MCF 10A (cell line): ENCODE data around the gene PHACTR1. TPM values are rescaled to one million over a fixed set of nuclear protein-coding genes. Genes with fewer than 3 reads are reported as not detected.
A peak's percentile ranks its signal among the peaks of the same experiment; 100 is the strongest.

Experiments used
- BruUV-seq: library from RNA; stranded (reverse); fragments of 400-500 nt; replicated peaks from 2 replicates; lab custom pipeline; 2021; lab: Mats Ljungman, UMichigan
- CTCF ChIA-PET: fragments of 300-600 bp; sonication (Branson Sonifier 250); formaldehyde crosslinking; extraction: SDS; loops from one replicate; lab custom pipeline; 2021; ENCODE audit warnings: antibody characterized with exemption, inconsistent platforms; lab: Yijun Ruan, JAX
- POLR2A ChIA-PET: fragments of 300-600, 350-650 bp; sonication (Branson Sonifier 250); formaldehyde crosslinking; extraction: SDS; loops from one replicate; lab custom pipeline; 2020; ENCODE audit warnings: antibody characterized with exemption, inconsistent platforms; lab: Yijun Ruan, JAX
- DNase-seq: peaks from one replicate; pipeline ENCODE4 v3.0.0-alpha.2; 2018; ENCODE audit not compliant: unreplicated experiment
- H3K27ac Mint-ChIP-seq: one replicate; pipeline ENCODE4 v1.8.0; 2022; ENCODE audit warnings: mild to moderate bottlenecking, low read depth, mixed read lengths; ENCODE audit not compliant: unreplicated experiment
- H3K27me3 Mint-ChIP-seq: one replicate; pipeline ENCODE4 v1.8.0; 2022; ENCODE audit warnings: mixed read lengths; ENCODE audit not compliant: insufficient read depth, unreplicated experiment
- H3K36me3 Mint-ChIP-seq: one replicate; pipeline ENCODE4 v1.8.0; 2022; ENCODE audit warnings: mild to moderate bottlenecking, moderate library complexity, mixed read lengths; ENCODE audit not compliant: insufficient read depth, unreplicated experiment
- H3K4me1 Mint-ChIP-seq: one replicate; pipeline ENCODE4 v1.8.0; 2022; ENCODE audit warnings: mixed read lengths; ENCODE audit not compliant: insufficient read depth, unreplicated experiment
- H3K4me3 Mint-ChIP-seq: one replicate; pipeline ENCODE4 v1.8.0; 2022; ENCODE audit warnings: mild to moderate bottlenecking, moderate library complexity, mixed read lengths; ENCODE audit not compliant: unreplicated experiment
- H3K9me3 Mint-ChIP-seq: one replicate; pipeline ENCODE4 v1.8.0; 2022; ENCODE audit warnings: mixed read lengths; ENCODE audit not compliant: unreplicated experiment
- CTCF ChIP-seq: fragments of 200-600 bp; IDR thresholded peaks from one replicate; pipeline ENCODE4 v1.8.0; 2022; ENCODE audit warnings: antibody characterized with exemption, mild to moderate bottlenecking; ENCODE audit not compliant: unreplicated experiment
- intact Hi-C: fragments of 100-400 bp; cut with micrococcal nuclease; formaldehyde crosslinking; loops from 2 replicates; pipeline ENCODE4 v1.14.1; 2022
- total RNA-seq: library from RNA; stranded (reverse); gene quantifications from 2 replicates; pipeline ENCODE4 v1.2.3, GENCODE V29; 2022

PHACTR1 gene
- total RNA-seq, 1 experiment from 2014 or later: not detected

DNA sequence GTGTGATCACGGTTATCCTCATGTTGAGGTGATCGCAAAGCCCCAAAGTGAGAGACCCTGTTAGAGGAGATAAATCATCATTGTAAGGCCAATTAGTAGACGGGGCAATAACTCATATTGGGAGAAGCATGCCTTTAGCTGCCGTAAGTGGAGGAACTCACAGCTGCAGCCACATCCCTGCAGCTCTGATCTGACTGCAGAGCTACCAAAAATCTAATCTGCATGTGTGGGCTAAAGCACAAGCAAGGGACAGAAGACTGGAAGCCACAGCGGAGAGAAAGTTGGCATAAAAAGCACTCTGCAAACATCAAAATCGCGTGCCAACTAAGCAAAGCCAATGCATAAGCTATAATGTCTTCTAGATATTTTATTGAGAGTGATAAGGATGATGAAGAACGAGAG, 532.0 kb downstream of the PHACTR1 start:
- no peaks in the 10 kb centered on the region for H3K27me3 Mint-ChIP-seq
- peaks cover 19% of the 10 kb centered on the region for H3K4me1 Mint-ChIP-seq
- DNase-seq: no peak
- no peak for TF ChIP-seq CTCF
- CTCF ChIA-PET: interaction anchor here (1.1 to 1.5 kb wide), 3 partner anchors 12 to 80 kb away, joined by 3 to 4 read pairs (median 3); partner anchors contain the start of gene TBC1D7
- no TSS peak for BruUV-seq
- H3K4me3 Mint-ChIP-seq: no peak overlapping the region
- intact Hi-C loops: no loop called here
- POLR2A ChIA-PET: interaction anchor here (0.7 to 1.6 kb wide), 3 partner anchors 8 to 79 kb away, joined by 3 to 4 read pairs (median 3); no protein-coding TSS in a partner anchor
- peak overlapping the region; percentile 88 for H3K27ac Mint-ChIP-seq
- no peaks in the 10 kb centered on the region for H3K36me3 Mint-ChIP-seq
- H3K9me3 Mint-ChIP-seq: no peaks in the 10 kb centered on the region

DNA sequence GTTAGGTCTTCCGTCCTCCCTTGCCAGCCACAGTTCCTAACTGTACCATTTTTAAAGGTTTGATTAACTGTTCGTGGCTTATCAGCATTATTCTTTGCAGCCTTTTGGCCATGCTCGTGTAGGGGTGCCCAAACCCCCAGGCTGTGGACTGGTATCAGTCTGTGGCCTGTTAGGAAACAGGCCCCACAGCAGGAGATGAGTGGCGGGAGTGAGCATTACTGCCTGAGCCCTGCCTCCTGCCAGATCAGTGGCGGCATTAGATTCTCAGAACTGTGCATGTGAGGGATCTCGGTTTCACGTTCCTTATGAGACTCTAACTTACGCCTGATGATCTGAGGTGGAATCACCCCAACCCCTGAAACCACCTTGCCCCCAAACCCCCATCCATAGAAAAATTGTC, 532.4 kb downstream of the PHACTR1 start:
- intact Hi-C loops: no loop called here
- no peaks in the 10 kb centered on the region for H3K27me3 Mint-ChIP-seq
- H3K36me3 Mint-ChIP-seq: no peaks in the 10 kb centered on the region
- no peak for TF ChIP-seq CTCF
- H3K4me1 Mint-ChIP-seq: peaks cover 19% of the 10 kb centered on the region
- CTCF ChIA-PET: interaction anchor here (0.7 to 1.4 kb wide), 2 partner anchors 13 to 356 kb away, joined by 4 read pairs; no protein-coding TSS in a partner anchor
- DNase-seq: no peak
- POLR2A ChIA-PET: no interaction called here
- no TSS peak for BruUV-seq
- H3K9me3 Mint-ChIP-seq: no peaks in the 10 kb centered on the region
- no peak overlapping the region for H3K4me3 Mint-ChIP-seq
- no peak overlapping the region for H3K27ac Mint-ChIP-seq

DNA sequence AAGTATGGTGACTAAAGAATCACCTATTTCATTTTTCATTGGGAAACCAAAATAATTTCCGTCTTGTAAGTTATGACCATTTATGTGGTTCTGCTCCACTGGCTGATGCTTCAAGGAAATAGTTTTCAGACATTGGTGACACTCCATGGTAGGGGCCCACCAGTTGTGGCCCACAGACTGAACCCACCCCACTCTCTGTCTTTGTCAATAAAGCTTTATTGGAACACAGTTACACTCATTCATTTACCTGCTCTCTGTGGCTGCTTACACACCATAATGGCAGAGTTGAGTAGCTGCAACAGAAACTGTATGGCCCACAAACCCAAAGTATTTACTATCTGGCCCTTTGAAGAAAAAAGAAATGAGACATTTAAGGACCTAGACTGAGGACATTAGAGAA, 533.2 kb downstream of the PHACTR1 start:
- H3K27ac Mint-ChIP-seq: no peak overlapping the region
- H3K27me3 Mint-ChIP-seq: no peaks in the 10 kb centered on the region
- ChIA-PET CTCF (interaction anchor here (0.7 to 1.9 kb wide), 3 partner anchors 80 to 355 kb away, joined by 4 to 7 read pairs (median 5); no protein-coding TSS in a partner anchor), POLR2A (interaction anchor here (1.6 to 2.0 kb wide), 2 partner anchors 19 to 79 kb away, joined by 5 to 6 read pairs; partner anchors contain the start of gene TBC1D7)
- BruUV-seq: no TSS peak
- peaks cover 19% of the 10 kb centered on the region for H3K4me1 Mint-ChIP-seq
- H3K36me3 Mint-ChIP-seq: no peaks in the 10 kb centered on the region
- no peaks in the 10 kb centered on the region for H3K9me3 Mint-ChIP-seq
- no peak for TF ChIP-seq CTCF
- no peak for DNase-seq
- intact Hi-C loops: no loop called here
- no peak overlapping the region for H3K4me3 Mint-ChIP-seq

GRCh38 chr6:13250703-13251102, 534.1 kb downstream of the PHACTR1 start:
- ChIA-PET POLR2A (interaction anchor here (0.7 to 2.0 kb wide), 3 partner anchors 18 to 78 kb away, joined by 3 to 6 read pairs (median 5); partner anchors contain the start of gene TBC1D7), CTCF (interaction anchor here (0.7 to 1.9 kb wide), 4 partner anchors 11 to 339 kb away, joined by 4 to 7 read pairs (median 5); no protein-coding TSS in a partner anchor)
- Mint-ChIP-seq H3K27ac (no peak overlapping the region), H3K9me3 (no peaks in the 10 kb centered on the region), H3K27me3 (no peaks in the 10 kb centered on the region), H3K4me1 (peaks cover 19% of the 10 kb centered on the region), H3K4me3 (no peak overlapping the region), H3K36me3 (no peaks in the 10 kb centered on the region)
- no peak for TF ChIP-seq CTCF
- intact Hi-C loops: no loop called here
- no TSS peak for BruUV-seq
- DNase-seq: peak; percentile 37
